Neural progenitor cell (in vitro differentiated cells): Measurements from ENCODE around the gene NFATC1. TPM values are rescaled to one million over a fixed set of nuclear protein-coding genes. Genes with fewer than 3 reads are reported as not detected.

ENCODE experiments used
- DNase-seq: peaks from one replicate; pipeline ENCODE4 v3.0.0-alpha.2; 2016; ENCODE audit warnings: low spot score
- H2AFZ ChIP-seq: fragments of 200-600 bp; sonication (generic); replicated peaks from 2 replicates; pipeline ENCODE4 v1.6.1; 2016; ENCODE audit warnings: antibody characterized with exemption
- H3F3A ChIP-seq: fragments of 200-600 bp; sonication (generic); 2 replicates; pipeline ENCODE4 v1.6.1; 2016; ENCODE audit warnings: antibody characterized with exemption, low read depth
- H3K27ac ChIP-seq: fragments of 200-600 bp; sonication (generic); 2 replicates; pipeline ENCODE4 v1.5.1; 2016; ENCODE audit warnings: mild to moderate bottlenecking
- H3K27me3 ChIP-seq: fragments of 200-600 bp; sonication (generic); 2 replicates; pipeline ENCODE4 v1.6.1; 2016; ENCODE audit warnings: mild to moderate bottlenecking, moderate library complexity
- H3K36me3 ChIP-seq: fragments of 200-600 bp; sonication (generic); 2 replicates; pipeline ENCODE4 v1.5.1; 2016
- H3K4me1 ChIP-seq: fragments of 200-600 bp; sonication (generic); 2 replicates; pipeline ENCODE4 v1.6.1; 2016; ENCODE audit warnings: mixed run types
- H3K4me2 ChIP-seq: fragments of 200-600 bp; sonication (generic); 2 replicates; pipeline ENCODE4 v1.6.1; 2016
- H3K4me3 ChIP-seq: fragments of 200-600 bp; sonication (generic); 2 replicates; pipeline ENCODE4 v1.5.1; 2016
- H3K79me2 ChIP-seq: fragments of 200-600 bp; sonication (generic); 2 replicates; pipeline ENCODE4 v1.6.1; 2016; ENCODE audit warnings: low read depth
- H3K9ac ChIP-seq: fragments of 200-600 bp; sonication (generic); 2 replicates; pipeline ENCODE4 v1.6.1; 2016
- H3K9me3 ChIP-seq: fragments of 200-600 bp; sonication (generic); 2 replicates; pipeline ENCODE4 v1.5.1; 2016; ENCODE audit warnings: low read depth
- H4K20me1 ChIP-seq: fragments of 200-600 bp; sonication (generic); 2 replicates; pipeline ENCODE4 v1.6.1; 2016; ENCODE audit warnings: low read depth
- H3K27ac Mint-ChIP-seq: 3 replicates; pipeline ENCODE4 v1.8.0; 2021; ENCODE audit warnings: mixed read lengths
- H3K27me3 Mint-ChIP-seq: 2 replicates; pipeline ENCODE4 v1.8.0; 2022; ENCODE audit warnings: low read depth, mild to moderate bottlenecking, inconsistent platforms, moderate library complexity, mixed read lengths; ENCODE audit not compliant: insufficient read depth
- H3K36me3 Mint-ChIP-seq: 3 replicates; pipeline ENCODE4 v1.8.0; 2021; ENCODE audit warnings: mixed read lengths
- H3K4me1 Mint-ChIP-seq: 3 replicates; pipeline ENCODE4 v1.8.0; 2021; ENCODE audit warnings: mixed read lengths
- H3K4me3 Mint-ChIP-seq: 3 replicates; pipeline ENCODE4 v1.8.0; 2021; ENCODE audit warnings: mild to moderate bottlenecking, moderate library complexity, mixed read lengths
- H3K9me3 Mint-ChIP-seq: 3 replicates; pipeline ENCODE4 v1.8.0; 2020; ENCODE audit warnings: mixed read lengths
- CTCF ChIP-seq: fragments of 200-600 bp; sonication (generic); IDR thresholded peaks from 2 replicates; pipeline ENCODE4 v1.5.1; 2017; ENCODE audit warnings: antibody characterized with exemption, mild to moderate bottlenecking
- EZH2 ChIP-seq: fragments of 200-600 bp; sonication (generic); IDR thresholded peaks from 2 replicates; pipeline ENCODE4 v1.6.1; 2017; ENCODE audit warnings: antibody characterized with exemption, mild to moderate bottlenecking, moderate library complexity
- EZH2phosphoT487 ChIP-seq: fragments of 200-600 bp; sonication (generic); IDR thresholded peaks from 2 replicates; pipeline ENCODE4 v1.6.1; 2017; ENCODE audit warnings: antibody characterized with exemption
- total RNA-seq: library from RNA; depleted of rRNA; stranded (reverse); fragments of >200 nt; gene quantifications from 2 replicates; pipeline ENCODE4 v1.2.3, GENCODE V29; 2015; ENCODE audit warnings: low replicate concordance

Gene NFATC1
- total RNA-seq, 1 donor from 2014 or later: 2.3 TPM

GRCh38 chr18:79396431-79397246 lies 909 bp downstream of the NFATC1 start:
- H3K27me3 Mint-ChIP-seq: peaks cover 55% of the 10 kb centered on the region
- peak overlapping the region; percentile 55 for H3K4me3 ChIP-seq
- peak overlapping the region; percentile 81 for H3K4me2 ChIP-seq
- H3K4me3 Mint-ChIP-seq: peak overlapping the region; percentile 75
- peaks cover 23% of the 10 kb centered on the region for H3K4me1 Mint-ChIP-seq
- peak; percentile 82 for DNase-seq
- TF ChIP-seq EZH2 (peak; percentile 98), CTCF (no peak), EZH2phosphoT487 (peak; percentile 93)
- H3K27ac Mint-ChIP-seq: no peak overlapping the region
- H4K20me1 ChIP-seq: peaks cover 57% of the 10 kb centered on the region
- H2AFZ ChIP-seq: peak overlapping the region; percentile 71
- H3K9me3 ChIP-seq: no peaks in the 10 kb centered on the region
- H3K36me3 ChIP-seq: no peaks in the 10 kb centered on the region
- peaks cover 44% of the 10 kb centered on the region for H3F3A ChIP-seq
- peaks cover 88% of the 10 kb centered on the region for H3K27me3 ChIP-seq
- H3K9me3 Mint-ChIP-seq: peaks cover 2% of the 10 kb centered on the region
- no peaks in the 10 kb centered on the region for H3K79me2 ChIP-seq
- H3K36me3 Mint-ChIP-seq: no peaks in the 10 kb centered on the region
- H3K4me1 ChIP-seq: peaks cover 16% of the 10 kb centered on the region
- H3K9ac ChIP-seq: no peak overlapping the region
- H3K27ac ChIP-seq: no peak overlapping the region

GRCh38 chr18:79397247-79397829 lies 1.6 kb downstream of the NFATC1 start:
- no peaks in the 10 kb centered on the region for H3K79me2 ChIP-seq
- Mint-ChIP-seq H3K9me3 (peaks cover 2% of the 10 kb centered on the region), H3K27me3 (peaks cover 51% of the 10 kb centered on the region), H3K36me3 (no peaks in the 10 kb centered on the region), H3K27ac (no peak overlapping the region), H3K4me1 (peaks cover 20% of the 10 kb centered on the region), H3K4me3 (no peak overlapping the region)
- no peak overlapping the region for H3K9ac ChIP-seq
- no peak overlapping the region for H3K27ac ChIP-seq
- DNase-seq: no peak
- TF ChIP-seq EZH2: peak; percentile 68
- TF ChIP-seq CTCF: no peak
- TF ChIP-seq EZH2phosphoT487: no peak
- peaks cover 81% of the 10 kb centered on the region for H3K27me3 ChIP-seq
- H2AFZ ChIP-seq: no peak overlapping the region
- peaks cover 53% of the 10 kb centered on the region for H4K20me1 ChIP-seq
- peaks cover 46% of the 10 kb centered on the region for H3F3A ChIP-seq
- peaks cover 16% of the 10 kb centered on the region for H3K4me1 ChIP-seq
- no peaks in the 10 kb centered on the region for H3K36me3 ChIP-seq
- H3K4me2 ChIP-seq: no peak overlapping the region
- no peaks in the 10 kb centered on the region for H3K9me3 ChIP-seq
- H3K4me3 ChIP-seq: no peak overlapping the region

GRCh38 chr18:79397830-79398761 lies 2.4 kb downstream of the NFATC1 start:
- H4K20me1 ChIP-seq: peaks cover 53% of the 10 kb centered on the region
- no peak for TF ChIP-seq EZH2
- TF ChIP-seq CTCF: no peak
- no peak for TF ChIP-seq EZH2phosphoT487
- H3K4me1 ChIP-seq: peaks cover 17% of the 10 kb centered on the region
- Mint-ChIP-seq H3K27ac (no peak overlapping the region), H3K9me3 (no peaks in the 10 kb centered on the region), H3K4me1 (peaks cover 22% of the 10 kb centered on the region), H3K4me3 (peak overlapping the region; percentile 83), H3K36me3 (no peaks in the 10 kb centered on the region), H3K27me3 (peaks cover 49% of the 10 kb centered on the region)
- no peaks in the 10 kb centered on the region for H3K79me2 ChIP-seq
- H3K4me2 ChIP-seq: no peak overlapping the region
- H3K4me3 ChIP-seq: no peak overlapping the region
- no peaks in the 10 kb centered on the region for H3K36me3 ChIP-seq
- no peak overlapping the region for H3K27ac ChIP-seq
- no peaks in the 10 kb centered on the region for H3K9me3 ChIP-seq
- H3K9ac ChIP-seq: no peak overlapping the region
- peaks cover 44% of the 10 kb centered on the region for H3F3A ChIP-seq
- no peak for DNase-seq
- H2AFZ ChIP-seq: no peak overlapping the region
- H3K27me3 ChIP-seq: peaks cover 74% of the 10 kb centered on the region
